ENCODE measurements around the gene EHMT1.

EHMT1 gene

DNA sequence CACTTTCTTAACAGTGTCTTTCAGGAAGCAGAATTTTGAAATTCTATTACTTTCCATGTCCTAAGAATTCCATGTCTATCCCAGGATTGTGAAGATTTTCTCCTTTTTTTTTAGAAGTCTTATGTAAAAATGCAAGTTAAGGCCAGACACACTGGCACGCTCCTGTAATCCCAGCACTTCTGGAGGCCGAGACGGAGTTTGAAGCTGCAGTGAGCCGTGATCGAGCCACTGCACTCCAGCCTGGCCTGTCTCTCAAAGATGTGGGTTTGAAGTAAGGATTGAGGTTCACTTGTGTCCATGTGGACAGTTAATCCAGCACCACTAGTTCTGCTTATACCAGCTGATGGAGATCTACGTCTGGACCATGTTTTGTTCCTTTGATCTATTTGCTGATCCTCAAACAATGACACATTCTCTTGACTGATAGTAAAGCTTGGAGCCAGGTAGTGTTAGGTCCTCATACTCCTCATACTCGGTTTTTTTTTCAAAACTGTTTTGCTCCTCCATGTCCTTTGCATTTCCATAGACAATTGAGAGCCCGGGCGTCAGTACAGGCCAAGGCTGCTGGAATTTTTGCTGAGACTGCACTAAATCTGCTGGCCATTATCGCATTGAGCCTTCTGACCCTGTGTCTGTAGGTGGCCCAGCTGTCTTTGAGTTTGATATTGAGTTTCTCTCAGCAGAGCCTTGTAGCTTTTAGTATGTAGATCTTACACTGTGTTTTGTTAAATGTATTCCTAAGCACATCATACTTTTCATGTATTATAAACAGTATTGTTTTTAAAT lies 205.4 kb downstream of the EHMT1 start:
- no peaks in the 10 kb centered on the region for H3K27me3 ChIP-seq
- no peak for DNase-seq
- H3K4me3 ChIP-seq (ENCODE audit: low read depth, low read length) = no peak overlapping the region
- TF ChIP-seq, protein P1, sequence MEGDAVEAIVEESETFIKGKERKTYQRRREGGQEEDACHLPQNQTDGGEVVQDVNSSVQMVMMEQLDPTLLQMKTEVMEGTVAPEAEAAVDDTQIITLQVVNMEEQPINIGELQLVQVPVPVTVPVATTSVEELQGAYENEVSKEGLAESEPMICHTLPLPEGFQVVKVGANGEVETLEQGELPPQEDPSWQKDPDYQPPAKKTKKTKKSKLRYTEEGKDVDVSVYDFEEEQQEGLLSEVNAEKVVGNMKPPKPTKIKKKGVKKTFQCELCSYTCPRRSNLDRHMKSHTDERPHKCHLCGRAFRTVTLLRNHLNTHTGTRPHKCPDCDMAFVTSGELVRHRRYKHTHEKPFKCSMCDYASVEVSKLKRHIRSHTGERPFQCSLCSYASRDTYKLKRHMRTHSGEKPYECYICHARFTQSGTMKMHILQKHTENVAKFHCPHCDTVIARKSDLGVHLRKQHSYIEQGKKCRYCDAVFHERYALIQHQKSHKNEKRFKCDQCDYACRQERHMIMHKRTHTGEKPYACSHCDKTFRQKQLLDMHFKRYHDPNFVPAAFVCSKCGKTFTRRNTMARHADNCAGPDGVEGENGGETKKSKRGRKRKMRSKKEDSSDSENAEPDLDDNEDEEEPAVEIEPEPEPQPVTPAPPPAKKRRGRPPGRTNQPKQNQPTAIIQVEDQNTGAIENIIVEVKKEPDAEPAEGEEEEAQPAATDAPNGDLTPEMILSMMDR (IDR thresholded peaks at IDR 0.05; ENCODE audit: low read depth, low read length) = no peak
- H3K9me3 ChIP-seq = no peaks in the 10 kb centered on the region; the same call in 1 of the 2 replicates
- H3K36me3 ChIP-seq = peaks cover 33% of the 10 kb centered on the region
- H3K4me1 ChIP-seq = no peaks in the 10 kb centered on the region

DNA sequence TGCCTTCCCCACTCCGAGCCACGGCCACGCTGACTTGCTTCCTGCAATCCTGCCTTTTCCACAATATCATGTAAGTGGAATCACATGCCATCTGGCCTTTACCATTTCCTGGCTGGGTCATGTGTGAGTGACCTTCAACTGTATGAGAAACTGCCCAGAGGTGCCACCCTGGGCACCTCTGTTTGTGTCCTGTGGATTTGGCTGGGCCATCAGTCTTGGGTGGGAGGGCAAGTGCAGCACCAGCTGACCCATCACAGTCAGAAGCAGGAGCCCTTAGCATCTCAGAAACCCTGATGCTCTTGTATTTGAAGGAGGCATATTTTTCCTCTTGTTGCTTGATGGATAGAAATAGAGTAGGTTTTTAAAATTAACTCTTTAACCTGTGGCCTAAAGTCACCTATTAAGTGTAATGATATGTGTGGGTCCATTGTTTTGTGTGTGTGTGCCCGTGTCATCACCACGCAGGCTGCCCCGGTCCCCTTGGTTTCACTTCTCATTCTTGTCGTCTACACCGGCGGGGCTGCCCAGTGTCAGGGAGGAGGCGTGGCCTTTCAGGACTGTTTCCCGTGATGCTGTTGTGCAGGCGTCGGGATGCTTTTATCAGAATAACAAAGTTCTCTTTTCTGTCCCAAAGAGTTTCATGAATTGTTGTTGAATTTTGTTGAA lies 206.7 kb downstream of the EHMT1 start:
- Histone ChIP-seq H3K4me1 (no peaks in the 10 kb centered on the region), H3K36me3 (peaks cover 26% of the 10 kb centered on the region), H3K9me3 (no peaks in the 10 kb centered on the region; the same call in 1 of the 2 replicates), H3K27me3 (no peaks in the 10 kb centered on the region), H3K4me3 (ENCODE audit: low read depth, low read length) (no peak overlapping the region)
- DNase-seq = no peak
- TF ChIP-seq, protein P1 (IDR thresholded peaks at IDR 0.05; ENCODE audit: low read depth, low read length) = no peak

- TF ChIP-seq, protein P1 (IDR thresholded peaks at IDR 0.05; ENCODE audit: low read depth, low read length) = no peak
- no peak for DNase-seq
- Histone ChIP-seq H3K4me1 (no peaks in the 10 kb centered on the region), H3K9me3 (no peaks in the 10 kb centered on the region; the same call in 1 of the 2 replicates), H3K36me3 (peaks cover 33% of the 10 kb centered on the region), H3K4me3 (ENCODE audit: low read depth, low read length) (no peak overlapping the region), H3K27me3 (no peaks in the 10 kb centered on the region)
These were observed 209.2 kb downstream of the EHMT1 start for GRCh38 chr9:137827908-137828526.

DNA sequence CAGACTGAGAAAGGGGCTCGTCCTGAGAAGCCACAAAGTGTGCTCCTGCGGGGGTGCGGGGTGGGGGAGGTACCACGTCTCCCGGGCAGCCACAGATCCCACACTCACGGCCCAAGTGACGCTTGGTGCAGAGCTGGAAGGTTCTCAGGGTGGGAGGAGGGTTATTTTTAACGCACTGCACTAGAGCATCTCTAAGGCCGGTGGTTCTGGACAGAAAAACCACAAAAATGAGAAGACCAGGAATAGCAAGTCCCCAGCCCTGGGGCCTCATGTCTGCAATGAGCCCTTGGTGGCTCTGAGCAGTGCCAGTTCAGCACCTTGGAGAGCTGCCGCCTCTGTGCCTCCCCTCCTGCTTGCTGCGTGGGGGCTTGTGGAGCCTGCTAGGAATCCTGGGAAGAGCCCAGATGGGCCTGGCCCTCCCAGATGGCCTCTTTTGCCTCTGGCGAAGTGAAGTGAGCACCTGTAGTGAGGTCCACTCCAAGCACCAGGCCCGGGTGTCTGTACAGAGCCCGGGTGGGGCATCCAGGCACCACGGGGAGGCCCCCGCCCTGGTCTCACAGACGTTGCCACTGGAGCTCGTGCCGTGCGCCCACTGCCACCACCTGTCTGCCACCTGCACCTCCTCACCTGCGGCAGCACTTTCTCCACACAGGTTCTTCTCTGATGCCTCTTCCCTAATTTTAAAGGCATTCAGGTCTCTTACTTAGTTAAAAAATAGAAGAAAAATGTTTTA lies 209.9 kb downstream of the EHMT1 start:
- Histone ChIP-seq H3K36me3 (peaks cover 39% of the 10 kb centered on the region), H3K4me1 (no peaks in the 10 kb centered on the region), H3K9me3 (no peaks in the 10 kb centered on the region; the same call in 1 of the 2 replicates), H3K4me3 (ENCODE audit: low read depth, low read length) (no peak overlapping the region), H3K27me3 (no peaks in the 10 kb centered on the region)
- TF ChIP-seq, protein P1 (IDR thresholded peaks at IDR 0.05; ENCODE audit: low read depth, low read length) = no peak
- no peak for DNase-seq

DNA sequence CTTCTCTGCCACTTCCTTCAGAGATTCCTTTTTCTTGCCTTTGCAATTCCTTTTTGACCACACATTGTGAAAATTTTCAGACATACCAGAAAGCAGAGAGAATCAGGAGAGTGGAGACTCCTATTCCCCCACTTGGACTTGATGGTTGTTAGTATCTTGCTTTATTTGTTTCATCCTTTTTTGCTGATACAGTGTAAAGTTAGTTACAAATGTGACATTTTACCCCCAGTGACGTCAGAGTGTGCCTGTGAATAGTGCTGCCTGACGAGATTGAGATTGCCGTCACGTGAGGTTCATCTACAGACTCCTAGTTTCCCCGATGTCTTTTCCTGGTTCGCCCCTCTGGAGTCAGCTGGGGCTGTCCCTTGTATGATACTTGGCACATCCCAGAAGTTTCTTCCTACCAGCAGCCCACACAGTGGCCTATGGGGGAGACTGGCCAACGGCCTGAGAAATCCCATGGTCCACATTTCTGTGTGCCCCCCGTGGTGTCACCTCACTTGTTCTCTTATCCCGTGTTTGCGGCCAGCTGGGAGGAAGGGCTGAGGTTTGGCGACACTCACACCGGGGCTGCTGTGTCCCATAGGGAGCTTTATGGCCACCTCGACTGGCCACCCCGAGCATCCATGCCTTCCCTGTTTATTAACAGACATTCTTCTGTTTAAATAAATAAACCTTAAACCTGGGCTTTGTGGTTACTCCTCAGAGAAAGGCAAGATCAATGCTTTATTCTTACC lies 210.6 kb downstream of the EHMT1 start:
- Histone ChIP-seq H3K9me3 (no peaks in the 10 kb centered on the region; the same call in 1 of the 2 replicates), H3K36me3 (peaks cover 41% of the 10 kb centered on the region)

More for the DNA sequence above, 210.6 kb downstream of the EHMT1 start:
- no peak for DNase-seq
- TF ChIP-seq, protein P1 (IDR thresholded peaks at IDR 0.05; ENCODE audit: low read depth, low read length) = no peak
- H3K27me3 ChIP-seq = no peaks in the 10 kb centered on the region
- H3K4me1 ChIP-seq = no peaks in the 10 kb centered on the region
- H3K4me3 ChIP-seq (ENCODE audit: low read depth, low read length) = no peak overlapping the region

Measured in BE2C (cell line).